Hepatocyte (in vitro differentiated cells): ENCODE measurements around the gene S100A3. TPM values are rescaled to one million over a fixed set of nuclear protein-coding genes. Genes with fewer than 3 reads are reported as not detected.

Experiments used
- DNase-seq: peaks from one replicate; pipeline ENCODE4 v3.0.0-alpha.2; 2016; ENCODE audit warnings: low spot score
- H2AFZ ChIP-seq: fragments of 200-600 bp; sonication (generic); 2 replicates; pipeline ENCODE4 v1.6.0; 2016; ENCODE audit warnings: antibody characterized with exemption, mild to moderate bottlenecking
- H3K27ac ChIP-seq: fragments of 200-600 bp; sonication (generic); 2 replicates; pipeline ENCODE4 v1.5.1; 2016; ENCODE audit warnings: mild to moderate bottlenecking
- H3K27me3 ChIP-seq: fragments of 200-600 bp; sonication (generic); 2 replicates; pipeline ENCODE4 v1.6.1; 2016
- H3K36me3 ChIP-seq: fragments of 200-600 bp; sonication (generic); replicated peaks from 2 replicates; pipeline ENCODE4 v1.5.1; 2016; ENCODE audit warnings: low read depth; ENCODE audit not compliant: insufficient read depth
- H3K4me1 ChIP-seq: fragments of 200-600 bp; sonication (generic); 2 replicates; pipeline ENCODE4 v1.5.1; 2016; ENCODE audit warnings: mild to moderate bottlenecking, moderate library complexity; ENCODE audit not compliant: insufficient read depth
- H3K4me2 ChIP-seq: fragments of 200-600 bp; sonication (generic); 2 replicates; pipeline ENCODE4 v1.6.0; 2016
- H3K4me3 ChIP-seq: fragments of 200-600 bp; sonication (generic); 2 replicates; pipeline ENCODE4 v1.5.1; 2016; ENCODE audit warnings: mild to moderate bottlenecking
- H3K79me2 ChIP-seq: fragments of 200-600 bp; sonication (generic); 2 replicates; pipeline ENCODE4 v1.6.0; 2017; ENCODE audit warnings: mild to moderate bottlenecking
- H3K9me2 ChIP-seq: fragments of 200-600 bp; sonication (generic); replicated peaks from 2 replicates; pipeline ENCODE4 v1.6.0; 2017; ENCODE audit warnings: mild to moderate bottlenecking; ENCODE audit not compliant: insufficient read depth
- H3K9me3 ChIP-seq: fragments of 200-600 bp; sonication (generic); 2 replicates; pipeline ENCODE4 v1.5.1; 2016; ENCODE audit warnings: low read depth, mild to moderate bottlenecking
- H4K20me1 ChIP-seq: fragments of 200-600 bp; sonication (generic); 2 replicates; pipeline ENCODE4 v1.6.0; 2016; ENCODE audit warnings: mild to moderate bottlenecking; ENCODE audit not compliant: insufficient read depth, poor library complexity, severe bottlenecking
- EZH2 ChIP-seq: fragments of 200-600 bp; sonication (generic); IDR thresholded peaks from 2 replicates; pipeline ENCODE4 v1.6.1; 2016; ENCODE audit warnings: antibody characterized with exemption, mild to moderate bottlenecking, borderline replicate concordance
- EZH2phosphoT487 ChIP-seq: fragments of 200-600 bp; sonication (generic); IDR thresholded peaks from one replicate; pipeline ENCODE4 v1.6.1; 2018; ENCODE audit warnings: antibody characterized with exemption, mild to moderate bottlenecking, low read depth, moderate library complexity; ENCODE audit not compliant: unreplicated experiment, severe bottlenecking
- WGBS: methylation state at CpG from one replicate; pipeline ENCODE4 v1.1.6; 2016; ENCODE audit warnings: low lambda C conversion rate; ENCODE audit errors: missing lambda C conversion rate; 5-methylcytosine and 5-hydroxymethylcytosine counted together
- polyA plus RNA-seq: library from polyadenylated mRNA; unstranded; fragments of >200 nt; fragmentation: Nextera tagmentation; extraction: Ambion mirVana; gene quantifications from 2 replicates; pipeline ENCODE4 v1.2.1, GENCODE V29; 2016
- total RNA-seq: library from RNA; depleted of rRNA; stranded (reverse); fragments of >200 nt; gene quantifications from 2 replicates; pipeline ENCODE4 v1.2.3, GENCODE V29; 2014
- TF ChIP-seq, protein P1 (sequence below): fragments of 200-600 bp; sonication (generic); IDR thresholded peaks from 2 replicates; pipeline ENCODE4 v1.5.1; 2016; ENCODE audit warnings: antibody characterized with exemption, mild to moderate bottlenecking; ENCODE audit not compliant: poor library complexity

The S100A3 gene
- total and polyA plus RNA-seq, 2 experiments from 2014 or later: 1.9 to 2.7 TPM

DNA sequence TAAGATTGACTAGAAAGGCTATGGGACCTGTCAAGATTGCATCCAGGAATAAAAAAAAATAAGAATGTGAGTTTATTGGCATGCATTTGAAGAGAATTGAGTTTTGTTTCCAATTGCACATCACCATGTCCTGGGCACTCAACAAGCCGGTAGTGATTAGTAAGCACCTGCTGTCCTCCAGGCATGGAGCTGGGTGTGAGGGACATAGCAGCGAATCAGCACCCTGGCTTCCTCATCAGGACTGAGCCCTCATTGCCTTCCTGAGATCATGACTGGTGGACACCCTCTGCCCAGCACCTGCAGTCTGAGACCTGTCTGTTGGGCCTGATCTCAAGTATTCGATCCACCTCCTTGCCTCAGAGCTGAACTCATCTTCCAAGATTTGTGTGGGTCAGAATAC, 40.0 kb downstream of the S100A3 start:
- no peaks in the 10 kb centered on the region for H3K79me2 ChIP-seq

GRCh38 chr1:153507926-153508583, 41.0 kb downstream of the S100A3 start:
- WGBS: 87% methylated on average over 11 of the region's 11 CpGs
- TF ChIP-seq, protein P1, sequence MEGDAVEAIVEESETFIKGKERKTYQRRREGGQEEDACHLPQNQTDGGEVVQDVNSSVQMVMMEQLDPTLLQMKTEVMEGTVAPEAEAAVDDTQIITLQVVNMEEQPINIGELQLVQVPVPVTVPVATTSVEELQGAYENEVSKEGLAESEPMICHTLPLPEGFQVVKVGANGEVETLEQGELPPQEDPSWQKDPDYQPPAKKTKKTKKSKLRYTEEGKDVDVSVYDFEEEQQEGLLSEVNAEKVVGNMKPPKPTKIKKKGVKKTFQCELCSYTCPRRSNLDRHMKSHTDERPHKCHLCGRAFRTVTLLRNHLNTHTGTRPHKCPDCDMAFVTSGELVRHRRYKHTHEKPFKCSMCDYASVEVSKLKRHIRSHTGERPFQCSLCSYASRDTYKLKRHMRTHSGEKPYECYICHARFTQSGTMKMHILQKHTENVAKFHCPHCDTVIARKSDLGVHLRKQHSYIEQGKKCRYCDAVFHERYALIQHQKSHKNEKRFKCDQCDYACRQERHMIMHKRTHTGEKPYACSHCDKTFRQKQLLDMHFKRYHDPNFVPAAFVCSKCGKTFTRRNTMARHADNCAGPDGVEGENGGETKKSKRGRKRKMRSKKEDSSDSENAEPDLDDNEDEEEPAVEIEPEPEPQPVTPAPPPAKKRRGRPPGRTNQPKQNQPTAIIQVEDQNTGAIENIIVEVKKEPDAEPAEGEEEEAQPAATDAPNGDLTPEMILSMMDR: no peak
- no peak for TF ChIP-seq EZH2phosphoT487
- no peak for TF ChIP-seq EZH2
- Histone ChIP-seq H3K79me2 (no peaks in the 10 kb centered on the region), H3K27me3 (no peaks in the 10 kb centered on the region), H3K27ac (peak overlapping the region; percentile 71), H3K36me3 (no peaks in the 10 kb centered on the region), H3K9me2 (no peaks in the 10 kb centered on the region), H3K4me1 (peaks cover 18% of the 10 kb centered on the region), H3K4me3 (no peak overlapping the region), H3K9me3 (no peaks in the 10 kb centered on the region), H2AFZ (no peak overlapping the region), H3K4me2 (no peak overlapping the region), H4K20me1 (no peaks in the 10 kb centered on the region)
- DNase-seq: no peak

More for the DNA sequence above, 40.0 kb downstream of the S100A3 start:
- H3K4me2 ChIP-seq: no peak overlapping the region
- TF ChIP-seq, protein P1: no peak
- TF ChIP-seq EZH2phosphoT487 (no peak), EZH2 (no peak)
- DNase-seq: no peak
- H3K9me3 ChIP-seq: no peaks in the 10 kb centered on the region
- no peak overlapping the region for H3K4me3 ChIP-seq
- peaks cover 18% of the 10 kb centered on the region for H3K4me1 ChIP-seq
- H3K27ac ChIP-seq: no peak overlapping the region
- H3K36me3 ChIP-seq: no peaks in the 10 kb centered on the region
- H3K27me3 ChIP-seq: no peaks in the 10 kb centered on the region
- WGBS: 94% methylated on average over 3 of the region's 3 CpGs
- H2AFZ ChIP-seq: no peak overlapping the region
- H3K9me2 ChIP-seq: no peaks in the 10 kb centered on the region
- H4K20me1 ChIP-seq: no peaks in the 10 kb centered on the region

DNA sequence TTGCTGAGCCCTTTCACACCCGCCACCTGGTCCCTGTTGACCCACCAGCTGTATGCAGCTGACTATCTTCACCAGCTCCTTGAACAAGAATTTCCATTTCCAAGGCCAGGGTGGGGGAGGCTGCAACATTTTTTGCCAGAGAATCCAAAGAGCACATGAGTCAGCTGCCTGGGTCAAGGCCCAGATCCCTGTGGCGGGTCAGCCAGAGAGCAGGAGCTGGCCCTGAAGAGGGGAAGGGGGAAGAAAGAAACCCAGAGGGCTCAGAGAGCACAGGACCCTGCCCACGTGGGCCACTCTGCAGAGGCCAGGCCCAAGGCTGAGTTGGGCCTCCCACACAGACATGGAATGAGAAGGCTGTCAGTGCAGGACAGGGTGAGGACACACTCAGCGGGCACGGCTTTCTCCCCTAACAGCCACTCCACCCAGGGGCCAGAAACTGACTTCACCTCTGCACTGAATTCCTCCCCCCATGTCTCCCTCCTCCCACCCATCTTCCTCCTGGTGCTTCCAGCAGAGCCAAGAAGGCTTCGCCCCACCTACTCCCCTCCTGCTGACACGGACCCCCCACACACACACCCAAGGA, 42.1 kb downstream of the S100A3 start:
- 63% methylated on average over 7 of the region's 7 CpGs for WGBS
- Histone ChIP-seq H3K27ac (peak overlapping the region; percentile 71), H3K4me1 (peaks cover 18% of the 10 kb centered on the region), H3K4me3 (no peak overlapping the region), H2AFZ (no peak overlapping the region), H4K20me1 (no peaks in the 10 kb centered on the region), H3K9me3 (no peaks in the 10 kb centered on the region), H3K27me3 (no peaks in the 10 kb centered on the region), H3K79me2 (no peaks in the 10 kb centered on the region), H3K9me2 (no peaks in the 10 kb centered on the region), H3K36me3 (no peaks in the 10 kb centered on the region), H3K4me2 (peak overlapping the region; percentile 41)
- DNase-seq: peak; percentile 83
- TF ChIP-seq EZH2 (no peak), EZH2phosphoT487 (no peak)
- TF ChIP-seq, protein P1: no peak
